ENCODE results near the gene CCDC188. TPM values are rescaled to one million over a fixed set of nuclear protein-coding genes. Genes with fewer than 3 reads are reported as not detected.

CCDC188 gene
- total and polyA plus RNA-seq, 2 of the 4 experiments (the other 2 are of a cell fraction): 0.10 TPM; not detected in 1

GRCh38 chr22:20149257-20150250 lies 1.3 kb downstream of the CCDC188 start (continued):
- TF ChIP-seq RFX5 (IDR thresholded peaks at IDR 0.05; ENCODE audit: low read depth, low read length) (no peak), FOS (IDR thresholded peaks at IDR 0.05; ENCODE audit: low read depth, low read length) (no peak)

- Histone ChIP-seq H2AK5ac (ENCODE audit: low read depth, low read length) (no peak overlapping the region), H3K9me1 (ENCODE audit: insufficient read depth, low read length) (no peaks in the 10 kb centered on the region), H3K18ac (ENCODE audit: low read depth, low read length) (no peak overlapping the region), H3K23ac (ENCODE audit: low read depth, low read length) (no peak overlapping the region), H4K8ac (ENCODE audit: low read depth in 2 of 2, low read length in 2 of 2) (no peak overlapping the region), H4K5ac (ENCODE audit: low read depth, low read length) (no peak overlapping the region), H3K9me3 (ENCODE audit: control insufficient read depth, insufficient read depth, low read length) (no peaks in the 10 kb centered on the region), H2AFZ (replicated peaks; ENCODE audit: low read length, poor library complexity) (no peak overlapping the region), H3K4me3 (ENCODE audit: insufficient read depth, low read depth, low read length) (no peak overlapping the region), H3K14ac (replicated peaks; ENCODE audit: low read depth, low read length) (no peak overlapping the region), H4K20me1 (ENCODE audit: insufficient read depth, low read length) (peaks cover 4% of the 10 kb centered on the region; the same call in 1 of the 2 replicates), H3K79me1 (ENCODE audit: low read depth in 1 of 2, low read length in 2 of 2) (peaks cover 0 to 7% of the 10 kb centered on the region in 2 experiments; a peak in 1 of 4 replicates), H4K91ac (ENCODE audit: insufficient read depth, low read depth, low read length) (no peak overlapping the region), H2AK9ac (replicated peaks; ENCODE audit: low read depth, low read length, poor library complexity) (no peak overlapping the region), H2BK5ac (ENCODE audit: low read depth, low read length, poor library complexity, severe bottlenecking) (no peak overlapping the region), H3K4me1 (ENCODE audit: control insufficient read depth, insufficient read depth, low read length) (peaks cover 2% of the 10 kb centered on the region; the same call in 1 of the 2 replicates), H2BK20ac (ENCODE audit: low read depth, low read length) (no peak overlapping the region), H3K36me3 (ENCODE audit: control insufficient read depth, insufficient read depth, low read length) (peaks cover 11% of the 10 kb centered on the region; the same call in 1 of the 2 replicates), H2BK120ac (ENCODE audit: low read depth, low read length) (no peak overlapping the region), H2BK15ac (ENCODE audit: low read depth, low read length) (no peak overlapping the region), H3K27me3 (ENCODE audit: control insufficient read depth, insufficient read depth, low read length) (no peaks in the 10 kb centered on the region), H3K27ac (ENCODE audit: insufficient read depth, low read length) (no peak overlapping the region), H3K4ac (ENCODE audit: low read depth, low read length) (no peak overlapping the region), H3K9ac (ENCODE audit: low read depth, low read length) (no peak overlapping the region), H3K56ac (ENCODE audit: extremely low read depth, insufficient read depth, low read length) (no peak overlapping the region), H3K4me2 (ENCODE audit: low read depth, low read length) (no peak overlapping the region)
- ChIA-PET CTCF (no interaction called here), POLR2A (ENCODE audit: unreplicated experiment) (no interaction called here)
- no TSS peak for BruUV-seq (replicated peaks)
- dilution Hi-C loops (cut with HindIII; ENCODE audit: low sequenced_read_pairs, unreplicated experiment) (no loop called here), in situ Hi-C loops (cut with MboI; ENCODE audit: low sequenced_read_pairs) (no loop called here), intact Hi-C loops (cut with micrococcal nuclease) (no loop called here)
- WGBS, 2 experiments (ENCODE audit: extremely low coverage in 2 of 2, insufficient read length in 1 of 2): 95% methylated on average over 9 of the region's 18 CpGs; no CpG with 5 or more reads in 1 of the 2 experiments
- TF ChIP-seq RAD21 (IDR thresholded peaks at IDR 0.05; ENCODE audit: low read length) (no peak), BHLHE40 (IDR thresholded peaks at IDR 0.05; ENCODE audit: low read depth, low read length) (no peak), CHD1 (IDR thresholded peaks at IDR 0.05; ENCODE audit: low read depth, low read length) (no peak), NFE2L2 (IDR thresholded peaks at IDR 0.05; ENCODE audit: low read depth, low read length) (no peak), POLR2A (IDR thresholded peaks at IDR 0.05; ENCODE audit: low read depth, low read length) (no peak), RFX5 (IDR thresholded peaks at IDR 0.05; ENCODE audit: low read depth, low read length) (no peak), CEBPB (IDR thresholded peaks at IDR 0.05; ENCODE audit: low read depth, low read length) (no peak), RCOR1 (IDR thresholded peaks at IDR 0.05; ENCODE audit: insufficient replicate concordance, low read length) (no peak), MXI1 (IDR thresholded peaks at IDR 0.05; ENCODE audit: borderline replicate concordance, low read depth, low read length) (no peak), MAZ (IDR thresholded peaks at IDR 0.05; ENCODE audit: borderline replicate concordance, low read depth, low read length) (no peak)
- ATAC-seq (ENCODE audit: low read depth) (no peak), DNase-seq (no peak)
Observed at GRCh38 chr22:20148414-20148813, 2.4 kb downstream of the CCDC188 start.
